Effector memory CD8-positive, alpha-beta T cell (primary cell): ENCODE measurements around the gene FKBP15.
A peak's percentile ranks its signal among the peaks of the same experiment; 100 is the strongest.
"Not testable (repeated sequence)": the region's sequence is repeated elsewhere in the genome, so short reads cannot be mapped to it uniquely, and the experiment has no call there.

Source experiments
- ATAC-seq: fragments of 150-1000 bp; cut with Tn5 transposase; replicated peaks from 2 replicates; pipeline ENCODE4 v1.10.0; 2021; ENCODE audit warnings: mild to moderate bottlenecking, moderate library complexity
- DNase-seq, 3 experiments: peaks; one replicate each; pipeline ENCODE4 v3.0.0; 2021
- H3K27ac Mint-ChIP-seq, 2 donors: one replicate each; pipeline ENCODE4 v1.8.0; 2022; ENCODE audit warnings: mild to moderate bottlenecking in 2 of 2, mixed read lengths in 2 of 2, moderate library complexity in 2 of 2
- H3K27me3 Mint-ChIP-seq, 2 donors: one replicate each; pipeline ENCODE4 v1.8.0; 2022; ENCODE audit warnings: mixed read lengths in 2 of 2
- H3K36me3 Mint-ChIP-seq: one replicate; pipeline ENCODE4 v1.8.0; 2022; ENCODE audit warnings: mild to moderate bottlenecking, moderate library complexity, mixed read lengths; ENCODE audit not compliant: insufficient read depth
- H3K4me1 Mint-ChIP-seq, 2 donors: one replicate each; pipeline ENCODE4 v1.8.0; 2022; ENCODE audit warnings: low read depth in 2 of 2, mixed read lengths in 2 of 2
- H3K4me3 Mint-ChIP-seq, 2 donors: one replicate each; pipeline ENCODE4 v1.8.0; 2022; ENCODE audit warnings: mild to moderate bottlenecking in 2 of 2, mixed read lengths in 2 of 2, moderate library complexity in 2 of 2
- H3K9me3 Mint-ChIP-seq, 2 donors: one replicate each; pipeline ENCODE4 v1.8.0; 2022; ENCODE audit warnings: mixed read lengths in 2 of 2

The FKBP15 gene

DNA sequence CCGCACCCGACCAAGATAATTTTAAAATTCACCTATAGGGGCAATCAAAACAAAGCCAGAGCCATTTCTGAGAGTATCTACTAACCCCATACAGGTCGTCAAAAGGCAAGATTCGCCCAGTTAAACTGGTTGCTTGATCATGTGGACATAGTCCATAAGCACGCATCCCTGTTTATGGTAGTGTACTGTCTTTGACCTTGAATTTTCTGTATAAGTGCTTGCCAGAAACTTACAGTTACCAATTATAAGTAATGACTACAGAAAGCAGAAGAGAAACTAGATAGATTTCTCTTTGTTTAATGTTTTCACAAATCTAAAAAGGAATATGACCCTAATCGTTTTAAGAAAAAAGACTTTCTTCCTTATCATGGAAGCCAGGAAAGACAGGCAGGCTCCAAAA is 25.9 kb upstream of the FKBP15 start:
- Mint-ChIP-seq H3K4me1 (no peaks in the 10 kb centered on the region), H3K9me3 (no peaks in the 10 kb centered on the region), H3K27me3 (no peaks in the 10 kb centered on the region), H3K27ac (no peak overlapping the region), H3K4me3 (no peak overlapping the region), H3K36me3 (no peaks in the 10 kb centered on the region)
- DNase-seq (no peak), ATAC-seq (no peak)

DNA sequence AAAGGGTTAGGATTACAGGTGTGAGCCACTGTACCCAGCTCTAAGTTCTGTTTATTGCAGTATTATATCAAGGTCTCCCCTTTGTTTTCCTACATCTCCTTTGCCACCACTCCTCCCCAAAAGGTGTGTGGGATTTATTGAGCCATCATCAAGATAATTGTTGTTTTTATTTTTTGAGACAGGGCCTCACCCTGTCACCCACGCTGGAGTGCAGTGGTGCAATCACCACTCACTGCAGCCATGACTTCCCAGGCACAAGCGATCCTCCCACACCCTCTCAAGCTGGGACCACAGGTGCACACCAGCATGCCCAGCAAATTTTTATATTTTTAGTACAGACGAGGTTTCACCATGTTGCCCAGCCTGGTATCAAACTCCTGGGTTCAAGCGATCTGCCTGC is 24.8 kb upstream of the FKBP15 start:
- ATAC-seq (no peak), DNase-seq (no peak)
- Mint-ChIP-seq H3K36me3 (no peaks in the 10 kb centered on the region), H3K27ac (no peak overlapping the region), H3K4me3 (no peak overlapping the region), H3K27me3 (no peaks in the 10 kb centered on the region), H3K4me1 (no peaks in the 10 kb centered on the region), H3K9me3 (no peaks in the 10 kb centered on the region)

DNA sequence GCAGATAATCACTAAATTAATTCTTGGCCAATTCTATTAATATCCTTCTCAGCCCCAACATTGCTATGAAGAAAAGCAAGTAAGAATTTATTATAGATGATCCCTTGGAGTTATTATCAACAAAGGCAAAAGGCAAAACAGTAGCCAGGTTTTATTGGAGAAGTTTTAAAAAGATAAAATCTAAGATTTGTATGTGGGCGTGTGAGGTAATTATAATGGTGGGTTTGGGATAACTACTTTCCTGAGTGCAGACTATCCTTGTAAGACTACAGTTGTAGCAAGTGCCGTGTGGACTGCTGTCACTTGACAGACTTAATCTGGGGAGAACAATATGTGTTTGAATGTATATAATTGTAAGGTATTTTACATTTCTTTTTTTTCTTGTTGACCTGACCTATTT is 23.5 kb upstream of the FKBP15 start:
- no peak overlapping the region for H3K27ac Mint-ChIP-seq
- no peaks in the 10 kb centered on the region for H3K9me3 Mint-ChIP-seq
- ATAC-seq (no peak), DNase-seq (no peak)
- no peak overlapping the region for H3K4me3 Mint-ChIP-seq
- no peaks in the 10 kb centered on the region for H3K4me1 Mint-ChIP-seq
- H3K27me3 Mint-ChIP-seq, result no peaks in the 10 kb centered on the region
- H3K36me3 Mint-ChIP-seq, result no peaks in the 10 kb centered on the region

DNA sequence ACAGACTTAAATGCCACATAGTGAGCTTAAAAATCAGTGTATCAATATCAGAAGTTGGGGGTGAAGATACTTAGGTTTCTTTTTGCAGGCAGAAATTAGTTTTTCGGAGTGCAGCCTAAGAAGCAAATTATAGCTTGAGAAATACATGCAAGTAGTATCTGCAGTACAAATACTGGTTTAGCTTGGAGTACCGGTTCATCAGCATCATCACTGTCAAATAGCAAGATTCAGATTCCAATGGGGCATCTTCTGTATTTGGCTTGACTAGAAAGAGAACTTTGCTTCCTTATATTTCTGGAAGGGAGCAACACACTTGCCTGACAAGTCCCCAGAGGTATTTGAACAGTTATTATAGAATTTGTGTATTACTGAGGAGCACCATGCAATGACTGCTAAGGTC is 20.1 kb upstream of the FKBP15 start:
- H3K36me3 Mint-ChIP-seq, result peaks cover 4% of the 10 kb centered on the region
- no peaks in the 10 kb centered on the region for H3K4me1 Mint-ChIP-seq
- no peaks in the 10 kb centered on the region for H3K9me3 Mint-ChIP-seq
- ATAC-seq, result no peak
- H3K27me3 Mint-ChIP-seq, result no peaks in the 10 kb centered on the region
- no peak overlapping the region for H3K4me3 Mint-ChIP-seq
- no peak overlapping the region for H3K27ac Mint-ChIP-seq
- no peak for DNase-seq

DNA sequence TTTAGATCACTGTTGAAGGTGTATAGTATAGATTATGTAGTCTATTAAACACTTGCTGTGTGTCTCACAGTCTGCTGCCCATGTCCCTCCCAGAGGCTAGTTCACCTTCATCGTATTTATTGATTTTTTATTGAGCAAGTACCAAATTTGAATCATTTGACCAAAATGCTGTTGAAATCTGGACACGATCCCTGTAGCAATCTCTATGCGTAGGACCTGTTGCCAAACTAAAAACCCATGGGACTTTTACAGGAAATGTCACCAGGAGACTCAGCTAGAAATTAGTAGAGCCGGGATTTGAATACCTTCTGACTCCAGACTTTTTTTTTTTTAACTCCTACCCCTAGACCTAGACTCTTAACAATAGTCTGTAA is 17.8 kb upstream of the FKBP15 start:
- ATAC-seq, result no peak
- H3K9me3 Mint-ChIP-seq, result no peaks in the 10 kb centered on the region
- H3K27ac Mint-ChIP-seq, result no peak overlapping the region
- DNase-seq, result no peak
- H3K4me1 Mint-ChIP-seq, result no peaks in the 10 kb centered on the region
- H3K36me3 Mint-ChIP-seq, result peaks cover 4% of the 10 kb centered on the region
- no peak overlapping the region for H3K4me3 Mint-ChIP-seq
- no peaks in the 10 kb centered on the region for H3K27me3 Mint-ChIP-seq

DNA sequence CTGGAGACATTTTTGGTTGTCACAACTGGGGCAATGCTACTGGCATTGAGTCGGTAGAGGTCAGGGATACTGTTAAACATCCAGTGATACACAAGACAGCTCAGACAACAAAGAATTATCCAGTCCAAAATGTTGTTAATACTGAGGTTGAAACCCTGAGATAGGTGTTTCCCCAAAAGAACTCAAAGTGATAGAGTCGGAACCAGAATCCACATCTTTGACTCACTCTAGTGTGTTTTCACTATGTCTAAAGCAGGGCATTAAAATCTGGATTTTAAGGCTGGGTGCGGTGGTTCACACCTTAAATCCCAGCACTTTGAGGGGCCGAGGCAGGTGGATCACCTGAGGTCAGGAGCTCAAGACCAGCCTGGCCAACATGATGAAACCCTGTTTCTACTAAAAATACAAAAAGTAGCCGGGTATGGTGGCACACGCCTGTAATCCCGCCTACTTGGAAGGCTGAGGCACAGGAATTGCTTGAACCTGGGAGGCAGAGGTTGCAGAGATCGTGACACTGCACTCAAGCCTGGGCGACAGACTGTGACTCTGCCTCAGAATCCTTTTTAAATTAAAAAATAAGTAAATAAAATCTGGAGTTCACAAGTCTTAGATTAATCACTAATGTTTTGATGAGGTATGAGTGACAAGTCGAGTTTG is 17.3 kb upstream of the FKBP15 start:
- H3K27me3 Mint-ChIP-seq, result no peaks in the 10 kb centered on the region
- peaks cover under 1% of the 10 kb centered on the region in 2 donors for H3K4me1 Mint-ChIP-seq
- DNase-seq (no peak), ATAC-seq (no peak)
- no peaks in the 10 kb centered on the region for H3K9me3 Mint-ChIP-seq
- no peak overlapping the region for H3K4me3 Mint-ChIP-seq
- H3K36me3 Mint-ChIP-seq, result peaks cover 4% of the 10 kb centered on the region
- H3K27ac Mint-ChIP-seq, result no peak overlapping the region

DNA sequence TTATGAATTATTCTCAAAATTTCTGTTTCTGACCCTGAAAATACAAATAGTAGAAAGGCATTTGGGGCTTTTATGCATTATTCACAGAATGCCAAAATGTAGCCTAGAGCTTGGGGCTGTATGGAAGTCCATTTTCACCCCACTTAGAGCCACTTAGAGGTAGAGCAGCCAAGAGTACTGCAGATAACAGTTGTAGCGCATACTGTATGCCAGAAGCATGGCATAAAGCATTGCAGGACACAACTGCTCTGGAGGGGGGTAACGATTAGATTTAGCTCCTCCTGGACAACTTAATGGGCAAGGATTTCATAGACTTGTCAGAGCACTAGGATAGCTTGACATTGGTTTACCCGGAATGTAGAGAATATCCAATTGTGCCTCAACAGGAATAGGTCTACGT is 15.9 kb upstream of the FKBP15 start:
- Mint-ChIP-seq H3K4me3 (no peak overlapping the region), H3K27ac (no peak overlapping the region), H3K36me3 (peaks cover 4% of the 10 kb centered on the region), H3K4me1 (peaks cover 8 to 12% of the 10 kb centered on the region in 2 donors), H3K27me3 (no peaks in the 10 kb centered on the region), H3K9me3 (no peaks in the 10 kb centered on the region)
- ATAC-seq (no peak), DNase-seq (no peak)

DNA sequence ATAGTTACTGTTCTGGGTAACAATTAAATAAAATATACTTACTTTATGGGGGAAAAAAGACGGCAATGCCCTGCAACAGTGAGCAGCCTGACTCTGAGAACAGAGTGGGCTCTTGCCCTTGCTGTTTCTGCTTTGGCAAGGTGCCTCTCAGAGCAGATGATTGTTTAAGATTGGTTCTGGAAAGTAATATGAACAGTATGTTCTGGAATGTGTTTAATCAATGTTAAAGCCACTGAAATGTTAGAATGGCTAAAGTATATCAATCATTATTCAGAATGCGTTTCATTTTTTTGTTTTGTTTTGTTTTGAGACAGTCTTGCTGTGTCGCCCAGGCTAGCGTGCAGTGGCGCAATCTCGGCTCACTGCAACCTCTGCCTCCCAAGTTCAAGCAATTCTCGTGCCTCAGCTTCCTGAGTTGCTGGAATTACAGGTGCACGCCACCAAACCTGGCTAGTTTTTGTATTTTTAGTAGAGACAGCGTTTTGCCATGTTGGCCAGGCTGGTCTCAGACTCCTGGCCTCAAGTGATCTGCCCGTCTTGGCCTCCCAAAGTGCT is 14.7 kb upstream of the FKBP15 start:
- peaks cover 8 to 13% of the 10 kb centered on the region in 2 donors for H3K4me1 Mint-ChIP-seq
- H3K27ac Mint-ChIP-seq, H3K27me3 Mint-ChIP-seq, H3K4me3 Mint-ChIP-seq, H3K36me3 Mint-ChIP-seq, H3K9me3 Mint-ChIP-seq, DNase-seq, ATAC-seq: not testable (repeated sequence)

DNA sequence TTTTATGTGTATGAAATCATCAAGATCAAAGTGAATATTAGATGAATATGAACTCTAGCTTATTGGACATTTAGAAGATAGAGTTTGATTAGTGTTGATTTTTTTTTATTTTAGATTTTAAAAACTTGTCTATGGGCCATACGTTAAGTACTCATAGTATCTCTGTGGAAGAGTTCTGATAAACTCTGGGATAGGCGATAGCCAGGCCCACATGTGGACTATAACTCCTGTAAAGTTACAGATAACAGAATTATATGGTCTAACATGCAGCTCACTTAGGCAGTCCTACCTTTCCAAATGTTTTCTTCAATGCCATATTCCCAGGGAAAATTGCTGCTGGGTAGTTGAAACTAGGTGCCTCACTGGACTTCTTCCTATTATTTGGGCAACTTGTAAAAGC is 10.6 kb upstream of the FKBP15 start:
- peaks cover 8 to 17% of the 10 kb centered on the region in 2 donors for H3K4me1 Mint-ChIP-seq
- no peaks in the 10 kb centered on the region for H3K27me3 Mint-ChIP-seq
- no peaks in the 10 kb centered on the region for H3K36me3 Mint-ChIP-seq
- no peaks in the 10 kb centered on the region for H3K9me3 Mint-ChIP-seq
- DNase-seq, result no peak
- peak overlapping the region; percentile 77 to 97 for H3K27ac Mint-ChIP-seq
- no peak overlapping the region for H3K4me3 Mint-ChIP-seq
- ATAC-seq, result no peak

DNA sequence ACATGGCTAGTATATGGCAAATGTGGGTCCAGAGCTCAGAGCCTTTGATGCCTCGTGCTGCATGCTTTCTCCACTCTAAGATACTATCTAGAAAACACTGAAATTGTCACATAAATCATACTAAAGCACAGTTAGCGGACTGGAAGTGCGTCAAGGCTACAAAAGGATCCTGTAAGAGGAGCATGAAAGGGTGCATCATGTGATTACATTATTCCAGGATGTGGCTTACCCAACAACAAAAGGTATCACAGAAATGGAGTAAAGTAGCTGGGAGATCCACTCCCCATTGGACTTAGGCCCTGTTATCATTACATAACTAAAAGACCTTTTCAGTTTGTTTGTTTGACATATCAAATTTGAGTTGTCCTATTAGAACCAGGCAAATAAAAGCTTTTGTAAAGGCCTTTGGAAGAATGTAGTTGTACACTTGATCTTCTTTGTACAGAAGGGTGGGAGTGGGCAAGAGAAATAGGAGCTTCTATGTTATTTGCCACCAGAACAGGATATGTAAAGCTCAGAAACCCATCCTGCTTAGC is 7.1 kb upstream of the FKBP15 start:
- Mint-ChIP-seq H3K27me3 (no peaks in the 10 kb centered on the region), H3K4me3 (no peak overlapping the region), H3K9me3 (no peaks in the 10 kb centered on the region), H3K4me1 (peaks cover 7 to 18% of the 10 kb centered on the region in 2 donors), H3K27ac (no peak overlapping the region), H3K36me3 (peaks cover 7% of the 10 kb centered on the region)
- DNase-seq (no peak), ATAC-seq (no peak)

DNA sequence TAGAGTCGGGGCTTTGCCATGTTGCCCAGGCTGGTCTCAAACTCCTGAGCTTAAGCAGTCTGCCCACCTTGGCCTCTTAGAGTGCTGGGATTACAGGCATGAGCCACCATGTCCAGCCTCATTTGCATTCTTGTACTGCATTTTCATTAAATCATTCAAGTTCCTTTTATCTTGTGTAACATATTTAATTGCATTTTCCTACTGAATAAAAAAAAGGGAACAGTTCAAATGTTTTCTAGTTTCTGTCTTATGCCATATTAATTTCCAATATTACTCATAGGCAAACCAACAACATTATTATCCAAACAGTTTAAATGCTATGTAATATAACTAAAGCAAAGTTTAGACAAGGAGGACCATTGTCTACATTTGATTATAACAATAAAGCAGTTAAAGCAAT is 6.4 kb upstream of the FKBP15 start:
- H3K27me3 Mint-ChIP-seq, result no peaks in the 10 kb centered on the region
- peaks cover 7% of the 10 kb centered on the region for H3K36me3 Mint-ChIP-seq
- H3K27ac Mint-ChIP-seq, result no peak overlapping the region
- H3K4me1 Mint-ChIP-seq, result peaks cover 1 to 18% of the 10 kb centered on the region in 2 donors
- H3K9me3 Mint-ChIP-seq, result no peaks in the 10 kb centered on the region
- ATAC-seq, result no peak
- DNase-seq, result no peak
- no peak overlapping the region for H3K4me3 Mint-ChIP-seq

DNA sequence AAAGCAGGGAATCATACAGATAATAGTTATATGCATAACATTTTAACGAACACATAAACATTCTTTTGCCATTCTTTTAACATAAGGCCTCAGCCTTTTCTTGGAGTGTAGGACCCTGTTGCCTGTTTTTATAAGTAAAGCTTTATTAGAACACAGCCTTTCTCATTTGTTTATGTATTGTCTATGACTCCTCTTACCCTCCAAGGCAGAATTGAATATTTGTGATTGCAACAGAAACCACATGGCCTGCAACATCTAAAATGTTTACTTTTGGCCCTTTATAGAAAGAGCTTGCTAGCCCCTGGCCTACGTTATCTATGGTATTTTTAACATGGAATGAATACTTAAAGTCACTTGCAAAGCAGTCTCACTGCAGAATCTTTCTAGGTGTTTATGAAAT is 2.9 kb upstream of the FKBP15 start:
- no peak for DNase-seq
- Mint-ChIP-seq H3K4me3 (no peak overlapping the region), H3K27ac (no peak overlapping the region)

DNA sequence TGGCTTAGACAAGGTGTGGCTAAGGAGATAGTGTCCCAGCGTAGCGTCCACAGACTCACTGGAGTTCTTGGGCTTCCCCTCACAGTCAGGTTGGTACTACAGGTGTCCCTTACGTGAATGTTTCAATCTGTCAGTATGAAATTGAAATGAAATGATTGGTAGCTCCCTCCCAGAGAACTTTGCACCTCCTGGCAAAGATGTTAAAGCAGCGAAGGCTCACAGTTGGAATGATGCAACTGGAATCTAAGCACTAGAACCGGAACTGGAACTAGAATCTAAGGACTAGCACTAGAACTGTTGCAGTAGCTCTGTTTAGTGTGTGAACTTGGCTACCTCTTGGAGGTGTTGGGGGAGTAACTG is 1.4 kb upstream of the FKBP15 start:
- Mint-ChIP-seq H3K4me1 (peaks cover 22 to 52% of the 10 kb centered on the region in 2 donors), H3K27me3 (no peaks in the 10 kb centered on the region), H3K27ac (peak overlapping the region; percentile 95 to 98), H3K9me3 (no peaks in the 10 kb centered on the region), H3K36me3 (peaks cover 15% of the 10 kb centered on the region), H3K4me3 (peak overlapping the region; percentile 95 to 97)
- ATAC-seq (no peak), DNase-seq (no peak)

More for the DNA sequence above, 2.9 kb upstream of the FKBP15 start:
- no peak for ATAC-seq
- Mint-ChIP-seq H3K36me3 (peaks cover 15% of the 10 kb centered on the region), H3K4me1 (peaks cover 19 to 43% of the 10 kb centered on the region in 2 donors), H3K27me3 (no peaks in the 10 kb centered on the region), H3K9me3 (no peaks in the 10 kb centered on the region)

DNA sequence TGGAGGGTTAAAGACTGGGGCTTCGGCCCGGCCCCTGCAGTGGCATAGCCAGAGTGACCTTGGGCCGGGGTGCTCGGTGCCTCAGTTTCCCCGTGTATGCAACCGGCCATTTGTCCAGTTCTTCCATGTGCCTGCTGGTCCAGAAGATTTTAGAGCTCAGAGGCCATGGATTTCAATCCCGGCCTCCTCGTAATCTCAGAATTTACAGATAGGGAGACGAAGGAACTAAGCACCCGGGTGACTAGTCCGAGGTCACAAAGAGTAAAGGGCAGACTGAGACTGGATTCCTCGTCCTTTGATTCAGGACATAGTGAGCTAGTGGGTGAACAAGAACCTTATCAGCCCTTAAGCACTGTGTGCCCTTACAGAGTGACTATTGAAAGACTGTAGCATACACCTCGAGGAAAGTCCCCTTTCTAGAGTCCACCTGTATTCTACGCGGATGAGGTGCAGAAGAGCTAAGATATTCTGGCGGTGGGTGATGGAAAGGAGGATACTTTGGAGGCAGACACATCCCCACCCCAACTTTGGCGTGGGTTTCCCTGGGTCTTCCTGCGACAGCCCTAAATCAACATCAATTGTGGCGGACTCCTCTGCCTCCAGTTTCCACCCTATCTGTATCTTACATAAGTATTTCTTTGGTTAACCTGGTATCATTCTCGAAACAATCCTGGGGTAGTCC is 864 bp upstream of the FKBP15 start:
- no peak for DNase-seq
- peak overlapping the region; percentile 95 to 98 for H3K27ac Mint-ChIP-seq

More for the DNA sequence above, 864 bp upstream of the FKBP15 start:
- ATAC-seq, result no peak
- Mint-ChIP-seq H3K9me3 (no peaks in the 10 kb centered on the region), H3K4me1 (peaks cover 22 to 52% of the 10 kb centered on the region in 2 donors), H3K27me3 (no peaks in the 10 kb centered on the region), H3K36me3 (peaks cover 19% of the 10 kb centered on the region), H3K4me3 (peak overlapping the region; percentile 95 to 97)
